GM12878 (cell line): Measurements from ENCODE around the gene NAA60.

Experiments used
- BRCA1 ChIP-seq: IDR thresholded peaks from 2 replicates; pipeline ENCODE4 v1.6.1; 2011; ENCODE audit warnings: low read depth, low read length, improper control_type of control experiment
- CHD1 ChIP-seq: IDR thresholded peaks from 2 replicates; pipeline ENCODE4 v1.6.1; 2012; ENCODE audit warnings: low read depth, low read length, improper control_type of control experiment
- CREM ChIP-seq: IDR thresholded peaks from 2 replicates; pipeline ENCODE4 v1.6.1; 2014; ENCODE audit warnings: antibody characterized with exemption, low read depth
- CTCF ChIP-seq, 3 experiments: IDR thresholded peaks in 2 of 3; conservative IDR thresholded peaks in 1 of 3; 2 replicates each; pipeline ENCODE4 v1.5.1; 2011; ENCODE audit warnings: low read depth in 3 of 3, low read length in 3 of 3, mild to moderate bottlenecking in 3 of 3, control low read depth in 2 of 3, moderate library complexity in 2 of 3, inconsistent platforms in 1 of 3, mixed read lengths in 1 of 3; ENCODE audit not compliant: control insufficient read depth in 2 of 3, insufficient read depth in 1 of 3; ENCODE audit errors: extremely low read depth in 1 of 3
- PBX3 ChIP-seq: IDR thresholded peaks from 2 replicates; pipeline ENCODE4 v1.6.1; 2011; ENCODE audit warnings: mild to moderate bottlenecking, low read depth, low read length, moderate library complexity; ENCODE audit not compliant: insufficient replicate concordance
- POLR2AphosphoS5 ChIP-seq: IDR thresholded peaks from 2 replicates; pipeline ENCODE4 v1.6.1; 2011; ENCODE audit warnings: mild to moderate bottlenecking, low read length, inconsistent platforms

GRCh38 chr16:3479654-3480216 lies 36.3 kb downstream of the NAA60 start:
- TF ChIP-seq PBX3 (no peak), POLR2AphosphoS5 (no peak), CREM (no peak), CTCF (IDR thresholded peaks at IDR 0.05 in 2 of 3, conservative IDR thresholded peaks at IDR 0.05 in 1 of 3; ENCODE audit: control insufficient read depth in 2 of 3, extremely low read depth in 1 of 3, insufficient read depth in 1 of 3, low read depth in 3 of 3, low read length in 3 of 3) (no peak), BRCA1 (no peak), CHD1 (no peak)
